ENCODE results near the gene CDPF1. TPM values are rescaled to one million over a fixed set of nuclear protein-coding genes. Genes with fewer than 3 reads are reported as not detected.
A peak's percentile ranks its signal among the peaks of the same experiment; 100 is the strongest.

The CDPF1 gene
- total RNA-seq, 3 donors from 2014 or later, result 6.6 to 10.4 (median 6.7) TPM

DNA sequence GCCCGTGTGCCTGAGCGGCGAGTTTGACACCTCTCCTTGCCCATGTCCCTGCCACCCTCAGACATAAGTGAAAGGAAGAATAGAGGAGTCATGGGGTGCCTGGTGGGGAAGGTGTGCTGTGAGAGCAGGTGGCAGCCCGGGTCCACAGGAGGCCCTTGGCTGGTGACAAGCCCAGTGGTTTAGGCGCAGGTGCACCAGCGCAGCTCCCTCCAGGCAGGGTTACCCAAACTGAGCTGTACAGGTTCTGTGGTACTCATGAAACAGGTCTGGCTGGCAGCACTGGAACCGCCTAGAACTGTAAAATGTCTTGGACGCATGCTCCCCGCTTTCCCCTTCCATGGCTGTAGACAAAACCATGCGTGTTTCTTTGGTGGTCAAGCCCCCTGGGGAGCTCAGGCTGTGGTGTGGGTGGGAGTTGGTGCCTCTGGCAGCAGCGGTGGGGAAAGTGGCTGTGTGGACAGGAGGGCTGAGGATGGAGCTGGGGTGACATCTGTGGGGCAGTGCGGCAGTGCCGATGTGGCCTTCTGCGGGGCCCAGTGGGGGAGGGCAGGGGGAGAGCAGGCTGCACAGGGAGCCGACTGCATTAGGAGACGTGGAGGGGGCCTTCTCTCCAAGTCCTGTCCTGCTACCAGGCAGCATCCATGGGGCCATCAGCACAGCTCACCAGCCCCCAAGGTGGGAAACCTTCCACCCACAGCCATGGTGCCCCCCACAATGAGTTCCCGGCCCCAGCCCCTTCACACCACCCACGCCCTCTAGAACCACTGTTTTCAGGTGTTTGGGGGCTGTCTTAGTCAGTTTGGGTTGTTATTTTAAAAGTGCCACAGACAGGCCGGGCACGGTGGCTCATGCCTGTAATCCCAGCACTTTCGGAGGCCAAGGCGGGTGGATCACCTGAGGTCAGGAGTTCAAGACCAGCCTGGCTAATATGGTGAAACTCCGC, 41.0 kb upstream of the CDPF1 start:
- ATAC-seq, result no peak
- H3K36me3 ChIP-seq (ENCODE audit: low read depth), result peaks cover 9% of the 10 kb centered on the region
- intact Hi-C loops (cut with DNase I, micrococcal nuclease), result loop anchor here in 1 of 2 donors (10.0 kb wide), 1 partner anchor 296 kb away; no protein-coding TSS in a partner anchor
- TF ChIP-seq CTCF (IDR thresholded peaks at IDR 0.05), result no peak
- DNase-seq, result no peak
- H3K4me3 ChIP-seq, result no peak overlapping the region
- H3K4me1 ChIP-seq (ENCODE audit: low read depth), result peaks cover 11% of the 10 kb centered on the region
- H3K9me3 ChIP-seq, result no peaks in the 10 kb centered on the region

DNA sequence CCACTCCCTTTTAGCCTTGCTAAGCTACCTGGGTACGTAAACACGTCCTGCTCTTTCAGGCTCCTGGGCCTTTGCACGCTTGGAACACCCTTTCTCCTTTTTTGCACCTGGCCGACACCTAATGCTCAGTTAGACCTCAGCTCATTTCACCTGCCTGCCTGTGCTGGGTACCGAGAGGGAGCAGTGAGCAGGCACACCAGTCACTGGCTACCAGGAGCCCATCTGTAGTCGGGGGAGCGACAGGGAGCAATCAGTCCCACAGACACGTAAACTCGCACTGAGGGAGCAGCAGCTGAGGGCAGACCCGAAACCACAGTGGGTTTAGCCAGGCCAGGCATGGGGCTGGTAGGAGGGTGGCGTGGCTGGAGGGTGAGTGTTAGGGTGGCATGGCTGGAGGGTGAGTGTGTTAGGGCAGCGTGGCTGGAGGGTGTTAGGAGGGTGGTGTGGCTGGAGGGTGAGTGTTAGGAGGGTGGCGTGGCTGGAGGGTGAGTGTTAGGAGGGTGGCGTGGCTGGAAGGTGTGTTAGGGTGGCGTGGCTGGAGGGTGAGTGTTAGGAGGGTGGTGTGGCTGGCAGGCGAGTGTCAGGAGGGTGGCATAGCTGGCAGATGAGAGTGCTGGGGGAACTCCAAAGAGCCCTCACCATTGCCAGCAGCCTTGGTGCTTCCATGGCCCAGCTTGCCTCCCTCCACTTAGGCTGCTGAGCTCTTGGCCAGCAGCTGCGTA, 40.2 kb upstream of the CDPF1 start:
- ATAC-seq, result no peak
- no peaks in the 10 kb centered on the region for H3K9me3 ChIP-seq
- no peak for TF ChIP-seq CTCF (IDR thresholded peaks at IDR 0.05)
- no peak overlapping the region for H3K4me3 ChIP-seq
- intact Hi-C loops (cut with DNase I, micrococcal nuclease), result loop anchor here in 1 of 2 donors (10.0 kb wide), 1 partner anchor 295 kb away; no protein-coding TSS in a partner anchor
- peaks cover 3% of the 10 kb centered on the region for H3K4me1 ChIP-seq (ENCODE audit: low read depth)
- no peak for DNase-seq
- peaks cover 9% of the 10 kb centered on the region for H3K36me3 ChIP-seq (ENCODE audit: low read depth)

DNA sequence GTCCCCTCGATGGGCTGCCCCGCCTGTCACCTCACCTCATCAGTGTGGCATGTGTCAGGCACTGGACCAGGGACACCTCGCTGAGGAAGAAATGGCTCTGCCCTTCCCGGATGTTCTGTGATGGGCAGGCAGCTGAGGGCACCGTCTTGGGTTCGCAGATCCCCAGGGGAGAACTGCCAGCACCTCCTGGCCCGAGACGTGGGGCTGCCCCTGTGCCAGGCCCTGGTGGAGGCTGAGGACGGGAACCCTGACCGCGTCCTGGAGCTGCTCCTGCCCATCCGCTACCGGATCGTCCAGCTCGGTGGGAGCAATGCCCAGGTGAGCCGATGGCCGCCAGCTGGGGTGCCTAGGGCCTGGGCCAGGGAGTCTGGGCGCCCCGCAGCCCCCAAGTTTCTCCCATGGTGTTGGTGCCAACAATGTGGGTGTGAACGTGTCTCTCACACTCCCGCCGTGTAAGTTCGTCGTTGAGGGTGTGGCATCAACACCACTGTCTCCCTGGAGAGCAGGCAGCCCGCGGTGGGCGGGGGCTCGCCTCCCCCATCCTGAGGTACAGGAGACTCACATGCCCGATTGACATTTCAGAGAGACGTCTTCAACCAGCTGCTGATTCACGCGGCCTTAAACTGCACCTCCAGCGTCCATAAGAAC, 39.3 kb upstream of the CDPF1 start:
- intact Hi-C loops (cut with DNase I, micrococcal nuclease), result no loop called here
- H3K4me3 ChIP-seq, result no peak overlapping the region
- H3K4me1 ChIP-seq (ENCODE audit: low read depth), result peaks cover 3% of the 10 kb centered on the region
- no peak for TF ChIP-seq CTCF (IDR thresholded peaks at IDR 0.05)
- ATAC-seq, result no peak
- no peaks in the 10 kb centered on the region for H3K9me3 ChIP-seq
- peaks cover 9% of the 10 kb centered on the region for H3K36me3 ChIP-seq (ENCODE audit: low read depth)
- DNase-seq, result no peak

DNA sequence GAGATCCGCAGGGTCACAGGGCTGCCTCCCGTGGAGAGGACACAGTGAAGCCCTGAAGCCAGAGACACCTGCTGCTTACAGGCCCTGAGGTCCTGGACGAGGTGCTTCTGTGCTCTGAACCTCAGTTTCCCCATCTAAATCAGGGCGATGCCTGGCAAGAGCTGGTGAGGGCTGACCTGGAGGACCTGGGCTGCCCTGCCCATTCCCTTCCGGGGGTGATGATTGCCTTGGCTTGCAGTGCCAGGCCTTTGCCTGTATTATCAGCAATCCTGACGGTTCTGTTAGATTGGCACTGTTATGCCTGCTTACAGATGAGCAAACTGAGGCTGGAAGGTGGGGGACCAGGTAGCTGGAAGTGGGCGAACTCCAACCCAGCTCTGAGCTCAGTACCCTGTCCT, 38.8 kb upstream of the CDPF1 start:
- DNase-seq, result no peak
- ATAC-seq, result no peak
- intact Hi-C loops (cut with DNase I, micrococcal nuclease), result no loop called here
- H3K4me1 ChIP-seq (ENCODE audit: low read depth), result peaks cover 3% of the 10 kb centered on the region
- TF ChIP-seq CTCF (IDR thresholded peaks at IDR 0.05), result no peak
- no peaks in the 10 kb centered on the region for H3K9me3 ChIP-seq
- peaks cover 9% of the 10 kb centered on the region for H3K36me3 ChIP-seq (ENCODE audit: low read depth)
- no peak overlapping the region for H3K4me3 ChIP-seq

- Histone ChIP-seq H3K4me1 (ENCODE audit: low read depth) (peaks cover 3% of the 10 kb centered on the region), H3K4me3 (no peak overlapping the region), H3K9me3 (no peaks in the 10 kb centered on the region), H3K36me3 (ENCODE audit: low read depth) (peaks cover 9% of the 10 kb centered on the region)
- no peak for TF ChIP-seq CTCF (IDR thresholded peaks at IDR 0.05)
- ATAC-seq (peak; percentile 81), DNase-seq (peak; percentile 44 to 86 (median 62))
- intact Hi-C loops (cut with DNase I, micrococcal nuclease), result no loop called here
Measured at GRCh38 chr22:46287873-46288751, 38.0 kb upstream of the CDPF1 start.

All from mucosa of descending colon (tissue), 3 donors.